GM10248 (cell line): ENCODE data around the gene DHDDS.

Source experiments
- CTCF ChIA-PET: fragments of 300-600 bp; sonication (Branson Sonifier 250); formaldehyde crosslinking; extraction: SDS; loops from one replicate; lab custom pipeline; 2021; ENCODE audit warnings: antibody characterized with exemption; lab: Yijun Ruan, JAX
- POLR2A ChIA-PET: fragments of 350-650 bp; sonication (Branson Sonifier 250); formaldehyde crosslinking; extraction: SDS; loops from one replicate; lab custom pipeline; 2020; ENCODE audit warnings: antibody characterized with exemption; lab: Yijun Ruan, JAX
- DNase-seq: peaks from one replicate; pipeline ENCODE4 v3.0.0; 2012; ENCODE audit errors: extremely low spot score
- CTCF ChIP-seq: IDR thresholded peaks from 2 replicates; pipeline ENCODE4 v1.5.1; 2012; ENCODE audit warnings: mild to moderate bottlenecking, low read depth; ENCODE audit errors: extremely low read depth, missing control alignments, control extremely low read depth

DHDDS gene

GRCh38 chr1:26476958-26477357, 44.8 kb downstream of the DHDDS start:
- no peak for TF ChIP-seq CTCF
- ChIA-PET POLR2A (no interaction called here), CTCF (interaction anchor here (3.8 kb wide), 1 partner anchor 23 kb away, joined by 12 read pairs; no protein-coding TSS in a partner anchor)
- no peak for DNase-seq

GRCh38 chr1:26477446-26478152, 45.5 kb downstream of the DHDDS start:
- ChIA-PET CTCF (interaction anchor here (3.8 kb wide), 1 partner anchor 23 kb away, joined by 12 read pairs; no protein-coding TSS in a partner anchor), POLR2A (no interaction called here)
- TF ChIP-seq CTCF = no peak
- no peak for DNase-seq

GRCh38 chr1:26478159-26478558, 46.0 kb downstream of the DHDDS start:
- CTCF ChIA-PET = interaction anchor here (1.3 to 2.0 kb wide), 2 partner anchors 22 to 60 kb away, joined by 3 to 9 read pairs; no protein-coding TSS in a partner anchor
- no peak for TF ChIP-seq CTCF
- POLR2A ChIA-PET = no interaction called here
- DNase-seq = no peak

- CTCF ChIA-PET = interaction anchor here (1.3 to 2.0 kb wide), 2 partner anchors 22 to 59 kb away, joined by 3 to 9 read pairs; no protein-coding TSS in a partner anchor
- POLR2A ChIA-PET = interaction anchor here (1.2 kb wide), 1 partner anchor 223 kb away, joined by 4 read pairs; no protein-coding TSS in a partner anchor
- DNase-seq = no peak
- TF ChIP-seq CTCF = no peak
These were observed 46.9 kb downstream of the DHDDS start for GRCh38 chr1:26478988-26479387.

GRCh38 chr1:26482921-26483320, 50.8 kb downstream of the DHDDS start:
- ChIA-PET POLR2A (no interaction called here), CTCF (interaction anchor here (1.3 to 2.5 kb wide), 2 partner anchors 13 to 17 kb away, joined by 5 to 11 read pairs; no protein-coding TSS in a partner anchor)
- DNase-seq = no peak
- TF ChIP-seq CTCF = no peak

GRCh38 chr1:26483980-26484379, 51.9 kb downstream of the DHDDS start:
- DNase-seq = no peak
- POLR2A ChIA-PET = no interaction called here
- TF ChIP-seq CTCF = no peak
- CTCF ChIA-PET = no interaction called here
